WERI-Rb-1 (cell line): ENCODE measurements around the gene LMTK3.
A peak's percentile ranks its signal among the peaks of the same experiment; 100 is the strongest.

Experiments
- DNase-seq: peaks from one replicate; pipeline ENCODE4 v3.0.0-alpha.2; 2020
- H3K27ac ChIP-seq: fragments of 250-450 bp; sonication (Bioruptor Pico); 2 replicates; pipeline ENCODE4 v1.5.1; 2020; ENCODE audit warnings: mild to moderate bottlenecking, moderate library complexity
- H3K27me3 ChIP-seq: fragments of 250-450 bp; sonication (Bioruptor Pico); 2 replicates; pipeline ENCODE4 v1.5.1; 2021; ENCODE audit warnings: mild to moderate bottlenecking, low read depth, moderate library complexity; ENCODE audit not compliant: insufficient read depth, severe bottlenecking
- H3K36me3 ChIP-seq: fragments of 250-450 bp; sonication (Bioruptor Pico); 2 replicates; pipeline ENCODE4 v1.5.1; 2020; ENCODE audit warnings: mild to moderate bottlenecking, moderate library complexity
- H3K4me3 ChIP-seq: 2 replicates; pipeline ENCODE4 v1.5.1; 2011; ENCODE audit warnings: low read depth, mild to moderate bottlenecking, control low read depth, low read length
- H3K9me3 ChIP-seq: fragments of 250-450 bp; sonication (Bioruptor Pico); 2 replicates; pipeline ENCODE4 v1.5.1; 2021; ENCODE audit warnings: mild to moderate bottlenecking, moderate library complexity; ENCODE audit not compliant: severe bottlenecking
- TF ChIP-seq, protein P1 (sequence below): IDR thresholded peaks from 2 replicates; pipeline ENCODE4 v1.5.1; 2011; ENCODE audit warnings: low read depth, mild to moderate bottlenecking, control low read depth, inconsistent platforms, low read length

LMTK3 gene

DNA sequence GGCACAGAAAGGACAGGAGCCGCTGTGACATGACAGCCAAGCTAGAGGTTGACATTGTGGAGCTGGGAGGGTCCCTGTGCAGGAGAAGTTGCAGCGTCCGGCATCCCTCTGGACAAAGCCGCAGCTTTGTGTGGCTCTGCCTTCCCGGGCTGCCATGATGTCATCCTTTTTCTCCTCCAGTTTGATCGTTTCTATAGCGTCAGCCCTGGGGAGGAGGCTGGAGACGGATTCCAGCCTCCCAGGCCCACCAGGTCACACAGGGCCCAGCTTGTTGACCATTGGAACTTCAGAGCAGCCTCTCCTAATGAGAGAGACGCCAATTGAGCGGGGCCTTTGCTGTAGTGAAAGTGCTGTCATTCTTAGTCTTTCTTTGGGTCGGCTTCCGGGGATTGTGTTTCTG is 60.0 kb downstream of the LMTK3 start:
- no peaks in the 10 kb centered on the region for H3K27me3 ChIP-seq
- H3K27ac ChIP-seq, result no peak overlapping the region
- TF ChIP-seq, protein P1, sequence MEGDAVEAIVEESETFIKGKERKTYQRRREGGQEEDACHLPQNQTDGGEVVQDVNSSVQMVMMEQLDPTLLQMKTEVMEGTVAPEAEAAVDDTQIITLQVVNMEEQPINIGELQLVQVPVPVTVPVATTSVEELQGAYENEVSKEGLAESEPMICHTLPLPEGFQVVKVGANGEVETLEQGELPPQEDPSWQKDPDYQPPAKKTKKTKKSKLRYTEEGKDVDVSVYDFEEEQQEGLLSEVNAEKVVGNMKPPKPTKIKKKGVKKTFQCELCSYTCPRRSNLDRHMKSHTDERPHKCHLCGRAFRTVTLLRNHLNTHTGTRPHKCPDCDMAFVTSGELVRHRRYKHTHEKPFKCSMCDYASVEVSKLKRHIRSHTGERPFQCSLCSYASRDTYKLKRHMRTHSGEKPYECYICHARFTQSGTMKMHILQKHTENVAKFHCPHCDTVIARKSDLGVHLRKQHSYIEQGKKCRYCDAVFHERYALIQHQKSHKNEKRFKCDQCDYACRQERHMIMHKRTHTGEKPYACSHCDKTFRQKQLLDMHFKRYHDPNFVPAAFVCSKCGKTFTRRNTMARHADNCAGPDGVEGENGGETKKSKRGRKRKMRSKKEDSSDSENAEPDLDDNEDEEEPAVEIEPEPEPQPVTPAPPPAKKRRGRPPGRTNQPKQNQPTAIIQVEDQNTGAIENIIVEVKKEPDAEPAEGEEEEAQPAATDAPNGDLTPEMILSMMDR, result no peak
- H3K4me3 ChIP-seq, result no peak overlapping the region
- no peaks in the 10 kb centered on the region for H3K9me3 ChIP-seq
- no peak for DNase-seq
- H3K36me3 ChIP-seq, result peaks cover 63% of the 10 kb centered on the region

DNA sequence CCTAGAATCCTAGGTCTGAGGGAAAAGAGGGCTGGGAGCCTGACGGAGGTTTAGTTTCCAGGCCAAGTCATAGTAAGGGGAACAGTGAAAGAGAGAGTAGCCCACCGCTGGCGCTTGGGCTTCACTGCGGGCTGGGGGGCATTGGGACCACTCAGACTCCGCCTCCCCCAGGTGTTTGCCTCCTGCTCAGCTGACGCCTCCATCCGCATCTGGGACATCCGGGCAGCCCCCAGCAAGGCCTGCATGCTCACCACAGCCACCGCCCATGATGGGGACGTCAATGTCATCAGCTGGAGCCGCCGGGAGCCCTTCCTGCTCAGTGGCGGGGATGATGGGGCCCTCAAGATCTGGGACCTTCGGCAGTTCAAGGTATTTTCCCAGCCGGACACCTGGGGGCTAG is 60.8 kb downstream of the LMTK3 start:
- no peak overlapping the region for H3K27ac ChIP-seq
- peaks cover 60% of the 10 kb centered on the region for H3K36me3 ChIP-seq
- H3K27me3 ChIP-seq, result no peaks in the 10 kb centered on the region
- no peak overlapping the region for H3K4me3 ChIP-seq
- H3K9me3 ChIP-seq, result no peaks in the 10 kb centered on the region
- TF ChIP-seq, protein P1, result no peak
- DNase-seq, result no peak

DNA sequence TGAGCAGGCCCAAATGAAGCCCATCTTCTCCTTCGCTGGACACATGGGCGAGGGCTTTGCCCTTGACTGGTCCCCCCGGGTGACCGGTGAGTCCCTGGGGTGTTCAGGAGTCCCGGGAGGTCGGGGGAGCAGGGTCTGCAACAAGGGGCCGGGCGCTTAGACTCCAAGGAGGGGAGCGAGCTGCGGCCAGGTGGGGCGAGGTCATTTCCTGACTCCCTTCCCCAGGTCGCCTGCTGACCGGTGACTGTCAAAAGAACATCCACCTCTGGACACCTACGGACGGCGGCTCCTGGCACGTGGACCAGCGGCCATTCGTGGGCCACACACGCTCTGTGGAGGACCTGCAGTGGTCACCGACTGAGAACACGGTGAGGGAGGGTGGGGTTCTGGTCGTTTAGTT is 61.2 kb downstream of the LMTK3 start:
- TF ChIP-seq, protein P1, result no peak
- no peak overlapping the region for H3K4me3 ChIP-seq
- no peak overlapping the region for H3K27ac ChIP-seq
- no peak for DNase-seq
- no peaks in the 10 kb centered on the region for H3K9me3 ChIP-seq
- peaks cover 57% of the 10 kb centered on the region for H3K36me3 ChIP-seq
- H3K27me3 ChIP-seq, result no peaks in the 10 kb centered on the region

DNA sequence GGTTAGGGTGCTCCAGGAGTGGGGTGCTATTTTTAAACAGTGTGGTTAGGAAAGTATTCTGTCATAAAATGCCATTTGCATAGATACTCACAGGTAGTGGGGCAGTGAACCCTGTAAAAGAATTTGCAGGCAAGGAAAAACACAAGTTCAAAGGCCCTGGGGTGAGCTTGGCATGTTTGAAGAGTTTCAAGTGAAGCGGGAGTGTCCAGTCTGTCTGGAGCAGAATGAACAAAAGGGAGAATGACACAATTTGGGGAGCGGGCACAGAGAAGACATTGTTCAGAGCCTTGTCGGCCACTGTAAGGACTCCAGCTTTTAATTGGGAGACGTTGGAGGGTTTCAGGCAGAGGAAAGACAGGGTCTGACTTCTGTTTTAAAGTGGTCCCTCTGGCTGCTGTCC is 63.1 kb downstream of the LMTK3 start:
- Histone ChIP-seq H3K27ac (no peak overlapping the region), H3K27me3 (no peaks in the 10 kb centered on the region), H3K36me3 (peaks cover 55% of the 10 kb centered on the region), H3K4me3 (no peak overlapping the region), H3K9me3 (no peaks in the 10 kb centered on the region)
- TF ChIP-seq, protein P1, result no peak
- no peak for DNase-seq

DNA sequence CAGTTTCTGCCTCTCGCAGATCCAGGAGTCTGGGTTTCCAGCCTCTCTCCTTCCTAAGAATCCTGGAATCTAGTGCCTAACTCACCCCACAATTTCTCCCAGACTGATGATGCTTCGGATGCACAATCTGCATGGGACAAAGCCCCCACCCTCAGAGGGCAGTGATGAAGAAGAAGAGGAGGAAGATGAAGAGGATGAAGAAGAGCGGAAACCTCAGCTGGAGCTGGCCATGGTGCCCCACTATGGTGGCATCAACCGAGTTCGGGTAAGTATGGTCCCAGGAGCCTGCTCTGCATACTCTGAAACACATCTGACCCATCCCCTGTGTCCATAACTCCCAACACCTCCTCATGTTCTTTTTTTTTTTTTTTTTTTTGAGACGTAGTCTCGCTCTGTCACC is 65.1 kb downstream of the LMTK3 start:
- Histone ChIP-seq H3K27me3 (no peaks in the 10 kb centered on the region), H3K4me3 (peak overlapping the region; percentile 98), H3K36me3 (peaks cover 40% of the 10 kb centered on the region), H3K9me3 (no peaks in the 10 kb centered on the region), H3K27ac (peak overlapping the region; percentile 85; the same call in 1 of the 2 replicates)
- DNase-seq, result no peak
- TF ChIP-seq, protein P1, result no peak
